Body of pancreas (tissue), 4 donors: ENCODE measurements around the gene MLLT11. TPM values are rescaled to one million over a fixed set of nuclear protein-coding genes. Genes with fewer than 3 reads are reported as not detected.
A peak's percentile ranks its signal among the peaks of the same experiment; 100 is the strongest.

Source experiments
- ATAC-seq: fragments of 150-250 bp; one replicate; pipeline ENCODE4 v1.9.1; 2016
- DNase-seq, 4 donors: peaks; one replicate each; pipeline ENCODE4 v3.0.0-alpha.2; 2019
- H3K27ac ChIP-seq, 4 donors: fragments of 200-600 bp; sonication (generic); 1 replicate in 3 of 4; 2 replicates in 1 of 4; pipeline versions ENCODE4 v1.5.1 to v1.6.1; 2016 to 2019; ENCODE audit warnings: mild to moderate bottlenecking in 1 of 4, mixed read lengths in 1 of 4, moderate library complexity in 1 of 4
- H3K27me3 ChIP-seq, 2 donors: fragments of 200-600 bp; sonication (generic); one replicate each; pipeline ENCODE4 v1.6.0; 2016; ENCODE audit warnings: mild to moderate bottlenecking in 1 of 2
- H3K36me3 ChIP-seq, 2 donors: fragments of 200-600 bp; sonication (generic); replicated peaks in 1 of 2; 2 replicates each; pipeline ENCODE4 v1.5.1; 2016; ENCODE audit warnings: low read depth in 2 of 2; ENCODE audit not compliant: insufficient read depth in 1 of 2
- H3K4me1 ChIP-seq: fragments of 200-600 bp; sonication (generic); one replicate; pipeline ENCODE4 v1.6.0; 2016
- H3K4me3 ChIP-seq, 2 donors: fragments of 200-600 bp; sonication (generic); 1 replicate in 1 of 2; 2 replicates in 1 of 2; pipeline ENCODE4 v1.5.1; 2016 to 2019
- H3K9me3 ChIP-seq, 3 donors: fragments of 200-600 bp; sonication (generic); 1 replicate in 2 of 3; 2 replicates in 1 of 3; pipeline ENCODE4 v1.5.1; 2016
- CTCF ChIP-seq, 7 experiments: fragments of 450-650 bp in 4 of 7; fragments of 200-600 bp in 3 of 7; sonication (generic) in 3 of 7; IDR thresholded peaks; one replicate each; pipeline ENCODE4 v1.5.1; 2016 to 2019; ENCODE audit warnings: antibody characterized with exemption in 7 of 7
- POLR2A ChIP-seq, 3 donors: fragments of 450-650 bp; IDR thresholded peaks; one replicate each; pipeline ENCODE4 v1.6.1; 2016; ENCODE audit warnings: antibody characterized with exemption in 3 of 3, mild to moderate bottlenecking in 2 of 3
- WGBS, 2 donors: methylation state at CpG; one replicate each; pipeline ENCODE4 v1.1.5; 2017; 5-methylcytosine and 5-hydroxymethylcytosine counted together
- intact Hi-C: fragments of 100-400 bp; cut with DNase I; formaldehyde crosslinking; loops from one replicate; pipeline ENCODE4 v1.15.1; 2023
- total RNA-seq, 2 donors: library from RNA; depleted of rRNA; stranded (reverse); fragments of >200 nt; gene quantifications; one replicate each; pipeline ENCODE4 v1.1.0, GENCODE V29; 2016

The MLLT11 gene
- total RNA-seq, 2 donors from 2014 or later: 0.26 to 1.6 TPM

DNA sequence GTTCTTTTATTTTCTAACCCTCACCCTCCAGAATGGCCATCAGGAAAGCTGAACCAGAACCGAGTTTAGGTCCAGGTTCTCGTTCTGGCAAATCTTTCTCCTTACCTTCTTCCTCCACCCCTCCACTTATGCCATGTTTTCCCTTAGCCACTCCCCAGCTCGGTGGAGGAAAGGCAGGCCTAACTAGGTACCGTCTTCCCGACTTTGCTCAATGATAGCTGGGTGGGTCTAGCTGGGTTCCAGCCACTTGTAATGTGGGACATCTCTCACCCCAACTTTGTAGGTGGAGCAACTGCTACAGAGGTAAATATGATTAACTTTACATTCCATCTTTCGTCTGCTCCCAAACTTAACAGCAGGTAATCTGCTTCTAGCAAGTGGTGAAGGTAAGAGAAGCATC lies 23.2 kb upstream of the MLLT11 start:
- intact Hi-C loops: no loop called here
- Histone ChIP-seq H3K4me3 (no peak overlapping the region), H3K4me1 (no peaks in the 10 kb centered on the region), H3K36me3 (peaks cover 0 to 5% of the 10 kb centered on the region in 2 donors), H3K27ac (no peak overlapping the region), H3K9me3 (no peaks in the 10 kb centered on the region), H3K27me3 (no peaks in the 10 kb centered on the region)
- whole genome bisulfite sequencing, 2 donors: 71 to 81% methylated on average over 6 of the region's 6 CpGs
- TF ChIP-seq POLR2A (IDR thresholded peaks at IDR 0.05) (no peak), CTCF (IDR thresholded peaks at IDR 0.05) (no peak)
- no peak for DNase-seq
- ATAC-seq: no peak

DNA sequence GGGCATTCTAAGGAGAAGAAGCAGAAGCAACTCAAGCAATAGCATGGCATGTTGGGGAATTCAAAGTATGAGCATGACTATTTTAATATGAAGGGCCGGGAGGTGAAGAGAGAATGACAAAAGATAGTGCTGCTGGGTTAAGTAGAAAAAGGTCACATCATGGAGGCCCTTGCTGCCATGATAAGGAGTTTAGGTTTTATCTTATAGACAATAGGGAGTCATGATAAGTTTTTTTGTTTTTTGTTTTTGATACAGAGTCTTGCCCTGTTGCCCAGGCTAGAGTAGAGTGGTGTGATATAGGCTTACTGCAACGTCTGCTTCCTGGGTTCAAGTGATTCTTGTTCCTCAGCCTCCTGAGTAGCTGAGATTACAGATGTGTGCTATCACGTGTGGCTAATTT lies 20.7 kb upstream of the MLLT11 start:
- no peak for DNase-seq
- Histone ChIP-seq H3K4me3 (no peak overlapping the region), H3K27me3 (no peaks in the 10 kb centered on the region), H3K27ac (no peak overlapping the region), H3K9me3 (no peaks in the 10 kb centered on the region), H3K4me1 (no peaks in the 10 kb centered on the region), H3K36me3 (no peaks in the 10 kb centered on the region)
- no peak for TF ChIP-seq CTCF (IDR thresholded peaks at IDR 0.05)
- TF ChIP-seq POLR2A (IDR thresholded peaks at IDR 0.05): no peak
- intact Hi-C loops: no loop called here
- 77 to 89% methylated on average over 3 of the region's 3 CpGs for WGBS, 2 donors
- no peak for ATAC-seq

DNA sequence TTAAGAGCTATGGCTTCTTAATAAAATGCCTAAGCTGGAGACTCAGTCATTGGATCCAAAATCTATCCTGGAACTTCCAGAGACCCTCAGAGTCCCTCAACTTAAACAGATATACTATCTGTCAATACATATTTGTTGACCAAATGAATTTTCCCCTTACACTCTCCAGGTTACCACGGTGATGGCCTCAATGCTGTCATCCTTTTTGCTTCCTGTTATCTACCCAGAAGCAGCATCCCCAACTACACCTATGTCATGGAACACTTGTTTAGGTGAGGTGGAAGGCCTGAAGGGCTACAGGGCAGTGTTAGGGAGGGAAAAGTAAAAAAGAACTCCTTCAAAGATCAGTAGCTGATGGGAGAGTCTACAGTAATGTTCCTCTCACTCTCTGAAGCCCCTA lies 17.0 kb upstream of the MLLT11 start:
- WGBS, 2 donors: 69 to 78% methylated on average over 1 of the region's 1 CpG
- intact Hi-C loops: no loop called here
- Histone ChIP-seq H3K27ac (no peak overlapping the region), H3K36me3 (no peaks in the 10 kb centered on the region), H3K27me3 (no peaks in the 10 kb centered on the region), H3K4me3 (no peak overlapping the region), H3K9me3 (no peaks in the 10 kb centered on the region), H3K4me1 (peaks cover 5% of the 10 kb centered on the region)
- ATAC-seq (no peak), DNase-seq (no peak)
- TF ChIP-seq POLR2A (IDR thresholded peaks at IDR 0.05) (no peak), CTCF (IDR thresholded peaks at IDR 0.05) (no peak)

DNA sequence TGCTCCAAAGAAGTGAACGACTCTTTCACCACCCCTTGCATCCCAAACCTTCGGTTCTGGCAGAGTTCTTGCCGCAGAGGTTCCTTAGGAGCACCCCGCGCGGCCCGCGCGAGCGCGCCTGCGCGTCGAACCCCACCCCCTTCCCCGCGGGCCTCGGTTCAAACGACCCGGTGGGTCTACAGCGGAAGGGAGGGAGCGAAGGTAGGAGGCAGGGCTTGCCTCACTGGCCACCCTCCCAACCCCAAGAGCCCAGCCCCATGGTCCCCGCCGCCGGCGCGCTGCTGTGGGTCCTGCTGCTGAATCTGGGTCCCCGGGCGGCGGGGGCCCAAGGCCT lies 12.6 kb upstream of the MLLT11 start, which contains the start of gene C1orf56:
Gene C1orf56, plus strand, starts transcription at position 161 of the 334 bp plus-strand sequence. Its CDS starts 97 bp downstream, at position 258.
- H3K36me3 ChIP-seq: peaks cover 0 to under 1% of the 10 kb centered on the region in 2 donors
- peak within 1 kb of the TSS; percentile 63 to 79 (median 72) for H3K27ac ChIP-seq
- no peaks in the 10 kb centered on the region for H3K9me3 ChIP-seq
- no peaks in the 10 kb centered on the region for H3K27me3 ChIP-seq
- intact Hi-C loops: no loop called here
- H3K4me1 ChIP-seq: peaks cover 13% of the 10 kb centered on the region
- DNase-seq (peak; percentile 57 to 77 (median 66)), ATAC-seq (peak; percentile 76)
- TF ChIP-seq CTCF (IDR thresholded peaks at IDR 0.05) (no peak), POLR2A (IDR thresholded peaks at IDR 0.05) (peak in 2 of 3 donors; percentile 5 to 57)
- peak within 1 kb of the TSS; percentile 35 to 53 for H3K4me3 ChIP-seq
- 0% methylated on average over 1 to 29 of the region's 29 CpGs for WGBS, 2 donors

DNA sequence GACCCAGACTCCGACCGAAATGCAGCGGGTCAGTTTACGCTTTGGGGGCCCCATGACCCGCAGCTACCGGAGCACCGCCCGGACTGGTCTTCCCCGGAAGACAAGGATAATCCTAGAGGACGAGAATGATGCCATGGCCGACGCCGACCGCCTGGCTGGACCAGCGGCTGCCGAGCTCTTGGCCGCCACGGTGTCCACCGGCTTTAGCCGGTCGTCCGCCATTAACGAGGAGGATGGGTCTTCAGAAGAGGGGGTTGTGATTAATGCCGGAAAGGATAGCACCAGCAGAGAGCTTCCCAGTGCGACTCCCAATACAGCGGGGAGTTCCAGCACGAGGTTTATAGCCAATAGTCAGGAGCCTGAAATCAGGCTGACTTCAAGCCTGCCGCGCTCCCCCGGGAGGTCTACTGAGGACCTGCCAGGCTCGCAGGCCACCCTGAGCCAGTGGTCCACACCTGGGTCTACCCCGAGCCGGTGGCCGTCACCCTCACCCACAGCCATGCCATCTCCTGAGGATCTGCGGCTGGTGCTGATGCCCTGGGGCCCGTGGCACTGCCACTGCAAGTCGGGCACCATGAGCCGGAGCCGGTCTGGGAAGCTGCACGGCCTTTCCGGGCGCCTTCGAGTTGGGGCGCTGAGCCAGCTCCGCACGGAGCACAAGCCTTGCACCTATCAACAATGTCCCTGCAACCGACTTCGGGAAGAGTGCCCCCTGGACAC lies 12.1 kb upstream of the MLLT11 start:
- intact Hi-C loops: no loop called here
- peak; percentile 83 for ATAC-seq
- peak overlapping the region; percentile 63 to 79 (median 72) for H3K27ac ChIP-seq
- TF ChIP-seq POLR2A (IDR thresholded peaks at IDR 0.05): peak; percentile 8 to 43 (median 40)
- TF ChIP-seq CTCF (IDR thresholded peaks at IDR 0.05): peak in 4 of 7 experiments; percentile 42 to 65 (median 56)
- H3K36me3 ChIP-seq: peaks cover 0 to 5% of the 10 kb centered on the region in 2 donors
- DNase-seq: peak; percentile 71 to 85 (median 80)
- H3K9me3 ChIP-seq: no peaks in the 10 kb centered on the region
- H3K4me1 ChIP-seq: peaks cover 13% of the 10 kb centered on the region
- H3K27me3 ChIP-seq: no peaks in the 10 kb centered on the region
- WGBS, 2 donors: 0% methylated on average over 7 to 48 of the region's 48 CpGs
- peak overlapping the region; percentile 35 to 53 for H3K4me3 ChIP-seq
